Stimulated activated naive CD8-positive, alpha-beta T cell treated with anti-CD3 and anti-CD28 coated beads, Interleukin-15, Interleukin-2, amounts not matched to agents 100 U/mL and 50 U/mL, for 24 hours (primary cell): ENCODE data around the gene PDIA6.
"Not testable (repeated sequence)": the region's sequence is repeated elsewhere in the genome, so short reads cannot be mapped to it uniquely, and the experiment has no call there.

Source experiments
- ATAC-seq: fragments of 150-1000 bp; cut with Tn5 transposase; one replicate; pipeline ENCODE4 v1.10.0; 2021
- DNase-seq: peaks from one replicate; pipeline ENCODE4 v3.0.0; 2021

PDIA6 gene

DNA sequence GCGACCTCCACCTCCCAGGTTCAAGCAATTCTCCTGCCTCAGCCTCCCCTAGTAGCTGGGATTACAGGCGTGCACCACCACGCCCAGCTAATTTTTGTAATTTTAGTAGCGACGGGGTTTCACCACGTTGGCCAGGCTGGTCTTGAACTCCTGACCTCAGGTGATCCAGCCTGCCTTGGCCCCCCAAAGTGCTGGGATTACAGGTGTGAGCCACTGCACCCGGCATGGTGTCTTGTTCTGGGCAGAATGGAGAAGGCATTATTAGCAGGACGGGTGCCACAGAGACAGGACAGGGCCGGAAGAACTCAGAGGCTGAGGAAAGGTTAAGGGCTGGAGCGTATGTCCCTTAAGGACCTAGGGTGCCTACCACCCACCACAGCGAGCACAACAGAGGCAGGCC, 31.8 kb downstream of the PDIA6 start:
- ATAC-seq, DNase-seq: not testable (repeated sequence)

DNA sequence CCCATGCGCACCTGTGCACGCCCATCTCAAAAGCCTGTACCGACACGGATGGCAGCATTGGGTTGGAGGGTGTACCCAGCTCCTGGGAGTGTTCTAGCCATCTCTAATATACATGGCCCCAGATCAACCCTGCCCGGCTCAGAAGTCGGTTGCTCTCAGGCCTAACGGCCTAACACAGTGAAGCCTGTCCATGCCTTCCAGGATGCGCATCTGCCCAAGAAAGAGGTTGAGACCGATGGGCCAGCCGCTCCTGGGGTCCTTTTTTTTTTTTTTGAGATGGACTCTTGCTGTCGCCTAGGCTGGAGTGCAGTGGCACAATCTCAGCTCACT, 32.1 kb downstream of the PDIA6 start:
- ATAC-seq: no peak

DNA sequence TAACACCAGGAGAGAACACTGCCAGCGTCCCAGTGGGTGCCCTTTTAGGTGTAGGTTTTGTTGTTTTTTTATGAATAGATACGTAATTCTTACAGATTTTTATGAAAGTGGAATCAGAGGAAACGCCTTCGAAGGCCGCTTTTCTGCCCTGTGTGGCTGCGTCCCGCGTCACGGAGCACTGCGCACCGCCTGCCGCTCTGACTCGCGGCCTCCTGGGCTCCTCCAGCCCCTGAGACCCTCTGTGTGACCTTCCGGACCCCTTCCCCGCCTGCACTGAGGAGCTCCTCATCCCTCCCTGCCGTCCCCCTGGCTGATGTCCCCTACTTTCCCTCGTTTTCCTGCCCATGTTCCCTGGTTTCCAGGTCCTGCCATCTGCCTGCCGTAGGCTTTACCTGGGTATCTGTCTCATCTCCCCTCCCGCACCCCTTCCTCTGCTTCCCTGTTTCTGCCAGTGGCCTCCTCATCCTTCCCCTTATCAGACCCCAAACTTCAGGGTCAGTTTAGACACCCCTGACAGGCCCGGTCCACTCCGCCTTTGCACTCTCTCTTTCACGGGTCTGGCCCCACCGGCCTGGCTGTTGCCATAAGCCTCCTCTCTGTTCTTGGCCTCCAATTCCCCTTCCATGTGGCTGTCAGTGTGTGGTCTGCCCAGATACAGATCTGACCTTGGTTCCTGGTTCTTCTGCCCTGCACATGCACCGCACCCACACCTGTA, 32.7 kb downstream of the PDIA6 start:
- ATAC-seq (no peak), DNase-seq (no peak)

More for the DNA sequence above, 32.1 kb downstream of the PDIA6 start:
- DNase-seq: no peak

DNA sequence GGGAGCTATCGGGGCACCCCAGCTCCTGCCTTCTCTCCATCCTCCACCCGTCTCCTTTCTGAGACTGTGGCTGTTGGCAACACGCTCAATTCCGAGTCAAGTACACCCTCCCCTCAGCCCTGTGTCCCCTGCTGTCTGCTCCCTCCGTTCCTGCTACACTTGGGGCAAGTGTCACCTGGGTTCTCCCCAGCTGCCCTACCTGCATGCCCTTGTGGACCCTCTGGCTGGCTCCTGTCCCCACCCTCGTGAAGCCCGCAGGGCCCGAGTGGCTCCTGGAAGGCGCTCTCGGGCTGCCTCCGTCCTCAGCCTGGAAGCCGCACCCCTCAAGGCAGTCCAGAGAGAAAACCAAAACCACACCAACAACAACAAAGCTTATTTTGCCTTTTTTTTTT, 33.9 kb downstream of the PDIA6 start:
- ATAC-seq (no peak), DNase-seq (no peak)

DNA sequence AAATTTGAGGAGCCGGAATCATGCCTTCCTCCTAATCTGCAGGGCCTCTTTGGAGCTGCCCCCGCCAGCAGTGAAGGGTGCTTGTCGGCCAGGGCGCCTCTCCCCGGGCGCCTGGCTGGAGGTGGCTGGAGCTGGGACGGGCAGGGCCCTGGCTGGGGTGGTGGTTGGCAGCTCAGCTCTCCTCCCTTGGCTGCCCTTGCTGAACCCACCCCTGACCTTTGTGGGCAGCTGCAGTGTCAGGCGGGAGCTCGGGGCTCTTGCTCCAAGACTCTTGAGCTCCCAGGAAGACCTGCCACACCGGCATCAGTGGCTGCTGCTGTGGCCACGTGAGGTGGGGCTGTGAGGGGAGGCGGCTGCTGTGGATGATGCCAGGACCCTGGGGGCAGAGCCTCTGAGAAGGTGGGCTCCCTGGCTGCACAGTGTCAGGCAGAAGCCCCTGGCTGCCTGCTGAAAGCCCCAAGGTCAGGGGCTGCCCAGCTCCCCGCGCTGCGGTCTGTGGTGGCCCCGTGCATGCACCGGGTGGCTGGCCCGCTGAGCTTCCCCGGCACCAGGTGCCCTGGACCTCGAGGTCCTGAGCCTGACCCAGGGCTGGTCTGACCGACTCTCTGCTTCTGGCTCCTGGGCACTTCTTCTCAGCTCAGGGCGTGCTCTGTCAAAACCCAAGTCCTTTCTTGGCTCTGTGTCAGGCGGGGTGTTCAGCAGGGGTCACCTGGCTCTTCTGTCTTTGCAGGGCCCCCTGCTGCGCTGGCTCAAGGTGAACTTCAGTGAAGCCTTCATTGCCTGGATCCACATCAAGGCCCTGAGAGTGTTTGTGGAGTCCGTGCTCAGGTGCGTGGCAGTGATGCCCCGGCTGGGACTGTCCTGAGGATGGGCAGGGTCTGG, 34.5 kb downstream of the PDIA6 start:
- ATAC-seq (no peak), DNase-seq (no peak)

DNA sequence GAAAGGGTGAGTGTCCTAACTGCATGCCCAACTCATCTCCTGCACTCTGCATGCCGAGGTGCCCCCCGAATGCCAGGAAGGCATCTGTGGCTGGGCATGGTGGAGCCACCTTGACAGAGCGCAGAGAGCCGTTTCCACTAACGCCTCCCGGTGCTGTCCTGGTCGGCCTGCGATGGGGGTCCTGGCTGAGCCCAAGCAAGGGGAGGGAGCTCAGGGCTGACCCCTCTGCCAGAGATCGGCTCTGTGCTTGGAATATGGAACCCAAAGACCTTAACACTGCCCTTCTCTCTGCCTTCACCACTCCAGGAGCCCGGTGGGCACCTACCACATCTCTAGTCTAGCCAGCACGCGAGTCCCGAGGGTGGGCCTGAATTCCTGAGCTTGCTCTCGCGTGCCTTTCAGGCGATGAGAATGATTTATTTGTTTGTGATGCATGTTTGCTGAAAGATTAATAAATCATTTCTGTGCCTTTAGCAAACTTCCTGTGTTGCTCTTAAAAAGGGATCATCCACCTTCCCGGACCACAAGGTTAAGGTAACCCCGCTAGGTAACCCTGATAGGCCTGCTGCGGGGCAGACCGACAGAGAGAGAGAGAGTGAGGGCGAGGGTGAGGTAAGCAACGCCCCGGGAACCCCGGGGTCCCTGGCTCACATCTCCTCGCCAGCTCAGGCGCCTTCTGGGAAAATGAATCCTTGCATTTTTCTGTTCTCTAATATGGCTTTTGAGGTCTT, 35.3 kb downstream of the PDIA6 start:
- DNase-seq (no peak), ATAC-seq (no peak)

DNA sequence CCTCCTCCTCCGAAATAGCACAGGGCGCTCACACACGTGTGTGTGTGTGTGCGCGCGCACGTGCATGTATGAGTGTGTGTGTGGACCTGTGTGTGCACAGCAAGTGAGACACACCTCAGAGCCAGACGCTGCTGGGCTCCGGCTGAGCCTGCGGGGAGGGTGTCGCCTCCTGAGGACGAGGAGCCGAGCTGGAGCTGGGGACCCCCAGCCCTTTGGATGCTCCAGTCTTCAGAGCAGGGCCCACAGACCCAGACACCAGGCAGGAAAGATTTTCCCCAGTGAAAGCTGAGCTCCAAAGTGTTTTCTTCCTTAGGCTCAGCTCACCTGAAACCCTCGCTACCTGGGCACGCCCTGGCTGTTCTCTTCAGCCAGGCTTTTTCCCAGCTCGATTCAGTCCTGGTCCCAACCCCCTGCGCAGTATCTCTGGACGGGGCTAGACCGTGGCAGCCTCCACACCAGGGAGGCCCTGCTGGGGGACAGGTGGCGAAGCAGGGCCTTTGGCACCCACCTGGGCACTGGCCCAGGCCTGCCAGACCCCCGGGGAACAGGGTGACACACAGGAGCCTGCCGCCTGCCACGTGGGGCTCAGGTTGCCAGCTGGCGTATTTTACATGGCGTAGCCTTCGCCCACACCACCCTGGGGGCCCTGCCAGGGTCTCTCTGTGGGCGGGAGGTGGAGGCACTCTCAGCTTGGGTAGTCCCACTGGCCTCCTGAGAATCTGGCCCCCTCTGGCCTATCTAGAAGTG, 36.2 kb downstream of the PDIA6 start:
- no peak for ATAC-seq
- DNase-seq: no peak

DNA sequence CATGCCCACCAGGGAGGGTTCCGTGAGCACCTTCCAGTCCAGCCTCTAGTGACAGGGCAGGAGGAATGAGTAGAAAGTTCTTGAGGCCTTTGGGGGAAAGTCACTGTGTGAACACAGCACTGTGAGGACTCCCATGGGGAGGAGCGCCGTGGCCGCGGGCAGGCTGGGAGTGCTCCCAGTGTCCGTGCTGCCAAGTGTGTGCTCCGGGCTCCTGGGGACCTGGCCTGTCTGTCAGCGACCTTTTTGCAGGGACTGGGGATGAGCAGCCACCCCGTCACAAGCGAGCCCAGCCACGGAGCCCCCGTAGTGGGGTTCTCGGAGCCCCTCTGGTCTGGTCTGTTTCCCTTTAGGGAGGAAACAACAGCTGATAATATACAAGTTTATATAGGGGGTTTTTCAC, 36.8 kb downstream of the PDIA6 start:
- DNase-seq (no peak), ATAC-seq (no peak)

DNA sequence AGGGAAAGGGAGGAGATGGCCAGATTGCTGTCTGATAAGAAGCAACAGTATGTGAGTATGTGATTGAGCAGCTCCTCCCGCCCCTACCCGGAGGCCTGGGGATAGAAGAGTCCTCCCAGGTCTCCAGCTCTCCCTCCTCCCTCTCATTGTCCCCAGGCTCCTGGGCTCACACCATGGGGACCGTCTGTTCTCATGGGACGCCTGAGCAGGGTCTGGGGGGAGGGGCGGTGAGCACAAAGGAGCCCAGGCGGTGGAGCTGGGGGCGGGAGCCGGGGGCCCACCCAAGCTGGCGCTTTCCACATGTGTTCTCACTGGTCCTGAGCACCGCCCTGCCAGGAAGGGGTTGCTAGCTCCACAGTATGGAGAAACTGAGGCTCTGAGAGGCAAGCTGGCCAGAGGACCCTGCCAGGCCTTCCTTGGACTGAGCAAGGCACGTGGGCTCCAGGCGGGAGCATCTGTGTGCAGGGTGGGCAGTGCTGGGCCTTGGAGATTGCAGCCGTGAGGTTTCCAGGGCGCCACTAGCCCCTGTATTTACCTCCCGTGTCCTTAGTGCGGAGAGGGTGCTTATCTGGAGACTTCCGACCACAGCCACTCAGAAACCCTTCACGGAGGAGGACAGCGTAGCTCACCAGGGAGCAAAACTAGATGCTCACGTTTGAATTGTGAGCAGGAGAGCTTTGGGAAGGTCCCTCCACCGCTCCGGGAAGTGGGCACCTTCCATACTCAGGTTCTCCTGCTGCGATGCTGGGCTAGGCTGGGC, 37.4 kb downstream of the PDIA6 start:
- ATAC-seq (no peak), DNase-seq (no peak)

DNA sequence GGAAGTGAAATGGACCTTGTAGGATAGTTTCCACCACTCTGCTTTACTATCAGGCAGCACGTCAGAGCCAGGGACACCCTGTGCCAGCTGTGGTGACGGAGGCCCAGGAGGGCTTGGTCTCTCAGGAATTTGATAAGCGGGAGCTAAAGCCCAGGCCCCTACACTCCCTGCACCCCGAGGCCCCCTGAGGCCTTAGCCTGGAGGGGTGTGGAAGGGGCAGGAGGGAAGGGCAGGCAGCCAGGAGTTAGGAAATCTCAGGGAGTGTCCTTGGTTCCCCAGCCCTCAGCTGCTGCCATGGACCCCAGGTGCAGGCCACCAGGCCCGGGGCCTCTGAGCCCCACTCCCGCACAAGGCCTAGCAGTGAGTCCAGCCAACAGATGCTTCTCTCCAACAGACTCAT, 38.2 kb downstream of the PDIA6 start:
- no peak for ATAC-seq
- no peak for DNase-seq

DNA sequence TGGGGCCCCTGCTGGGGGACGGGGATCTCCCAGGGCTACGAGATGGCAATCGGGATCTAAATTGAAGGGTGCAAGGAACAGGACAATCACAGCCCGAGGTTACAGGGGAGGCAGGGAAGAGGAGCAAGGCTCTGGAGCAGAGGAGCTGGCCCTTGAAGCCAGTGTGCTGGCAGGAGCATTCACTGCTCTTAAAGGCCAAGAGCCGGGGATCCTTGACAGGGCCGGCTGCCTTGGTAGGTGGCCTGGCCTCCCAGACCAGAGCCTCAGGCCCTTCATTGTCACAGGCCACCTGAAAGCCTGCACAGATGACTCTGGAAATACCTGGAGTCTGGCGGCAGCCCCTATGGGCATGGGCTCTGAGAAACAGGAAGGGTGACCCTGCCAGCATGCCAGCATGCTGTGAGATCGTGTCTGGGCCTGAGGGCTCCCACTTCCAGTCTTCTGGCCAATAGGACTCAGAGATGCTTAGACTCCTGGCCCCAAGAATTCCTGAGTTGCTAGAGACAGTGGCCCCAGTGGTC, 38.7 kb downstream of the PDIA6 start:
- DNase-seq: no peak
- no peak for ATAC-seq

DNA sequence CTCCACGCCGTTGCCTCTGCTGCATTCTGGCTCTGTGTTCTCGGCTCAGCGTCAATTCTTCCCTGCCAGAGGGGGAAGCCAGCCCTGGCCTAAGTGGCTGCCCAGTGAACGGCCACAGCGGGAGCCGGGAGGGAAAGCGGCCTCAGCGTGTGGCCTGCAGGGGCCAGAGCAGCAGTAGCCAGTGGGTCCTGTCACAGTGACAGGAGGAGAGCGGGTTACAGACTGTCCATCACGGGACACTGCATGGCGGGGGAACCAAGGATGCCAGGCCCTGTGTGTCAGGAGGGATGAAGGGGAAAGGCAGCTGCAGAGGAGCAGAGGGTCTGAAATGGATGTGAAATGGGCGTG, 39.7 kb downstream of the PDIA6 start:
- ATAC-seq: no peak
- no peak for DNase-seq

DNA sequence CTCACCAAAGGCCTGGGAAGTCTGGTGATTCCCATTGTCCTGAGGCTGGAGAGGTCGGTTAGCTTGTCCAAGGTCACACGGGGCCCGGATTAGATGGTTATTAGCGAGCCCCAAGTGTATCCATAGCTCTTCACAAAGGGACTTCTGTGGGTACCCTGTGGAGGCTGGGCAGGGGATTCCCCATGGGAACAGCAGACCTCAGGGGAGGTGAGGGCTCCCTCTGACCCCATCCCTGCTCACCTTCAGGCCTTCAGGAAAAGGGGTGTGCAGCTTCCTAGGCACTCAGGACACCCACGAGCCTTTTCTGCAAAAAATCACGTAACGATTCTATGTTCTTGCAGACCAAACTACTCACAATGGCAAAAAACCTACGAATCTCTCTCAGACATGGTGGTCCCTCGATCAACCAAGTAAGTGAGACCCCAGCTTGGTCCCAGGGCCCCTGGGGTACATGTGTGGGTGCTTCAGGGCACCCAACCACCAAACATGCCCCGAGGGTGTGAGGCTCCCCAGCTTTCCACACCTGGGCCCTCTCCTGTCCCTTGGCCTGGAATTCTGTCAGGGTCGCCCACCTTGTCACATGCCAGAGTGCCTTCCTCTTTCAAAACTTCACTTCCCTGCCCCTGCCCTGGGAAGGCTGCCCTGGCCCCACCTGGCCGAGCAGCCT, 40.3 kb downstream of the PDIA6 start:
- DNase-seq (no peak), ATAC-seq (no peak)

DNA sequence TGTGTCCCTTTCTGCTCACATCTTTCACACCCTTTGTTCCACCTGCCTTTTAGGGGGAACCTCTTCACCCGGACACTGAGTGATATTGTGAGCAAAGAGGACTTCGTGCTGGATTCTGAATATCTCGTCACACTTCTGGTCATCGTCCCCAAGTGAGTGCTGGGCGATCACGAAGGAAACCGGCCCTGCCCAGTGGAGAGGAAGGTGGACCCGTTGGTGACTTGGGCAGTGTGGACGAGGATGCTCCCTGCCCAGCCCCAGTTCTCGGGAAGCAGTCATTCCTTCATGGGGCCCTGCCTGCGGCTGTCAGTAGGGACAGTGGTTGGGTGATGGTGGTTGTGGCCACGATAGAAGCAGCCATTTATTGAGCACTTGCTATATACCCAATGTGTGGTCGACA, 40.8 kb downstream of the PDIA6 start:
- DNase-seq (no peak), ATAC-seq (no peak)

DNA sequence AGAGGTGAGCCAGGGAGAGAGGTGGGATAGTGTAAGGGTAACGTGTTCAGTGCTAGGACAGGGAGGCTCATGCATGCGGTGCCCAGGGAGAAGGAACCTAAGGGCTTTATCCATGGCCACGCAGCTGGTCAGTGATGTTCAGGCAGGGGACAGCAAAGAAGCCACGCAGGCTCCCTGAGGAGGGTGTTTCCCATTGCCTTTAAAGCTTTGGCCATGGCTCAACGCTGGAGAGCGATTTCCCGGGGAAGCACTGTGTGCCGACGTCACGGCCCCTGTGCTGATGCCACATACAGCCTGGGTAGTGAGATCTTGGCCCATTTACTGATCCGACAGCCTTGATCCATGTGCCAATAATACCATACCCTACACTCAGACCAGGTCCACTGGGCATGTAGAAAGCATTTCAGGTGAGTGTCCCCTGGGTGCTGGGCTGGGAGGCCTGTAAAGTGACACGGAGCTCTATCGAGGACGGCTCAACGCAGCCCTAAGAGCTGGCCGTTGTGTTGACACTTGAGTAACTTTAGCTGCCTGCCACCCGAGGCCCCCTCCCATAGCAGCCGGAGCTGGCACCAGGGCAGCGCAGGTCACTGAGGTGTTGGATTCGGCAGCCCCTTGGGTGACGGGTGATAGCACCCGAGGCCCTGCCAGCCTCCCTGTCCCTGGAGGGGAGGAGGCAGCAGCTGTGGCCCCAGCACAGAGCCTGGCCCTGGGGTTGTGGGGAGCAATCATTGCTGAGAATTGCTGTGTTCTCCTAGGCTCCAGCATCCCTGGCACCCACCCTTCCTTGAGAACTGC, 41.4 kb downstream of the PDIA6 start:
- DNase-seq: no peak
- ATAC-seq: no peak

DNA sequence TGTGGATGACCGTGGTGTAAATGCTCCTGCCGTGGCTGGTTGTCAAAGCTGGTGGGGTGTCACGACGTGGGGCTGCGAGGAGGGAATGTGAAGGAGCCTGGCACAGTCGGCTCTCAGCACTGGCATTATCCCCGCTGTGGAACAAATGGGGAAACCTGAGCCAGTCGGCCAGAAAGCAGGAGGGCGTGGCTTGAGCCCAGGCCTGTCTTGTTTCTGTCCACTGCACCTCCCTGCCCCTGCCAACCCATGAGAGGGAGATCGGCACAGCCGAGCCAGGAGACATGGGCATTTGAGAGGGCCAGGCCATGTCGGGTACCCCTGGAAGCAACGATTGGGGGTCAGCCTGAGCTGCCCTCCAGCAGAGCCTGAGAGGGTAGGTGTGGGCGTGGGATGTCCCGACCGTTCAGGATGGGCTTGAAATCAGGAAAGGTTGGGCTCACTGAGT, 44.5 kb downstream of the PDIA6 start:
- ATAC-seq (no peak), DNase-seq (no peak)

DNA sequence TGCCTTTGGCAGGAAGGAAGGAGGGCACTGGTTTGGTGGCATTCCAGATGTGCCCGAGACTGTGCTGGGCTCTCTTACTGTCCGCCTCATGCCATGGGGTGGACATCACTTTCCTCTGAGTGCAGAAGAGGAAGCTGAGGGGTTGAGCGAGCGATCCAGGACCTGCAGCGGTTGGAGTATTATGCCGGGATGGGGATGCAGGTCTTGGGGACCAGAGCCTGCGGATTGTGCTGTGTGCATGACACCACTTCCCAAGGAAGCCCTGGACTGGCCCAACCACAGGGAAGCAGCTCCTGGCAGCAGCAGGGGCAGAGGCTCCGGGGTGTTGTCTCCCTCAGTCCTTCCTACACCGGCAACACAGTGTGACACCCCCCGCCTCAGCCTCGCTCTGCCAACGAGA, 46.7 kb downstream of the PDIA6 start:
- DNase-seq (no peak), ATAC-seq (no peak)

DNA sequence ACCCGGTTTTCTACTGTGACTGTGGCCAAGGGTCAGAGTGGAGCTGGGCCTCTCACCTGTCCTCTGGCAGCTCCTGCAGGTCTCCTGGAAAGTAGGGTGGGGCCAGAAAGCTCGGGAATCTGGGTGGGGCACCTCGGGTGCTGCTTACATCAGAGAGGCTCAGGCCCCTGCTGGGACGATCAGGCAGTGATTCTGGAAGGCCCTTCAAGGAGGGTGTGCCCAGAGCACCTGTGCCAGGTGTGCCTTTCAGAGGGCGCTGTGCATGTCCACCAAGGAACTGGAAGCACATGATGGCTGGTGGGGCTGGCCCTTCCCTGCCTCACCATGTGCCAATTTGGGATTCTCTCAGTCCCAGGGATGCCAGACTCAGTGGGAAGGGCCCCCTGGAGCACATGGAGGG, 47.1 kb downstream of the PDIA6 start:
- ATAC-seq (no peak), DNase-seq (no peak)

DNA sequence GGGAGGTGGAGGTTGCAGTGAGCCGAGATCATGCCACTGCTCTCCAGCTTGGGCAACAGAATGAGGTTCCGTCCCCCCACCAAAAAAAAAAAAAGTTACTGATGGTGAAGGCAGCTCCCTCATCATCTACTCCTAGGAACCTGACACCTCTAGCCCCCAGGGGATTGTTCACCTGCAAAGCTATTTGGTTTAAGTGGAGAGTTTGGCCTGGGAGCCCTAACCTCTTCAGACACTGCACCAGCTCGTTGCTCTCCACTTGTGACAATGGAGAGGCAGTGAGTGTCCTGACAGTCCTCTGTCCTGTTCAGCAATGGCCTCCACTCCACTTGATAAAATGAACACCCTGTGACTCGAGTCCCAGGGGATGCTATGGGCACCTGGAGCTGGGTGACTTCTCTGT, 47.7 kb downstream of the PDIA6 start:
- DNase-seq: no peak
- no peak for ATAC-seq
